OCI-LY7 (cell line): ENCODE data around the gene RPP30. TPM values are rescaled to one million over a fixed set of nuclear protein-coding genes. Genes with fewer than 3 reads are reported as not detected.

ENCODE experiments used
- BruUV-seq: library from RNA; stranded (reverse); fragments of 400-500 nt; replicated peaks from 2 replicates; lab custom pipeline; 2021; lab: Mats Ljungman, UMichigan
- CTCF ChIA-PET: fragments of 300-600 bp; sonication (Branson Sonifier 250); formaldehyde crosslinking; loops from one replicate; lab custom pipeline; 2022; ENCODE audit warnings: antibody characterized with exemption; ENCODE audit not compliant: unreplicated experiment; lab: Charles Lee
- POLR2A ChIA-PET: fragments of 300-600 bp; sonication (Branson Sonifier 250); formaldehyde crosslinking; loops from one replicate; lab custom pipeline; 2022; ENCODE audit warnings: antibody characterized with exemption; lab: Charles Lee
- DNase-seq: peaks from one replicate; pipeline ENCODE4 v3.0.0-alpha.2; 2015; ENCODE audit warnings: low spot score
- H2AFZ ChIP-seq: fragments of 200-600 bp; sonication (generic), shearing (Covaris generic); 2 replicates; pipeline ENCODE4 v1.6.1; 2014; ENCODE audit warnings: mild to moderate bottlenecking, antibody characterized with exemption, low read length, moderate library complexity
- H3K27ac ChIP-seq: fragments of 200-600 bp; sonication (generic); 2 replicates; pipeline ENCODE4 v1.5.1; 2014; ENCODE audit warnings: mixed run types, low read depth, mild to moderate bottlenecking, moderate library complexity, low read length, inconsistent platforms; ENCODE audit not compliant: poor library complexity, severe bottlenecking
- H3K36me3 ChIP-seq: fragments of 200-600 bp; sonication (generic); 2 replicates; pipeline ENCODE4 v1.6.1; 2014; ENCODE audit warnings: mild to moderate bottlenecking, antibody characterized with exemption, low read length, moderate library complexity, mixed read lengths; ENCODE audit not compliant: insufficient read depth
- H3K4me1 ChIP-seq: fragments of 200-600 bp; sonication (generic); 2 replicates; pipeline ENCODE4 v1.5.1; 2014; ENCODE audit warnings: mild to moderate bottlenecking, low read length; ENCODE audit not compliant: insufficient read depth, poor library complexity, severe bottlenecking
- H3K4me2 ChIP-seq: fragments of 200-600 bp; sonication (generic); 2 replicates; pipeline ENCODE4 v1.6.1; 2014; ENCODE audit warnings: mild to moderate bottlenecking, low read length
- H3K4me3 ChIP-seq: fragments of 200-600 bp; sonication (generic); 2 replicates; pipeline ENCODE4 v1.5.1; 2014; ENCODE audit warnings: mild to moderate bottlenecking, low read depth, low read length; ENCODE audit not compliant: poor library complexity, severe bottlenecking
- H3K79me2 ChIP-seq: fragments of 200-600 bp; sonication (generic); 2 replicates; pipeline ENCODE4 v1.6.1; 2016; ENCODE audit warnings: low read depth, mild to moderate bottlenecking, low read length, moderate library complexity, mixed read lengths; ENCODE audit not compliant: insufficient read depth
- H3K9me2 ChIP-seq: fragments of 200-600 bp; sonication (generic); 2 replicates; pipeline ENCODE4 v1.6.1; 2016; ENCODE audit warnings: mild to moderate bottlenecking, low read length, mixed read lengths; ENCODE audit not compliant: insufficient read depth
- H3K9me3 ChIP-seq: fragments of 200-600 bp; sonication (generic); 2 replicates; pipeline ENCODE4 v1.6.1; 2014; ENCODE audit warnings: mild to moderate bottlenecking, mixed run types, low read length, mixed read lengths
- H4K20me1 ChIP-seq: fragments of 200-600 bp; sonication (generic); 2 replicates; pipeline ENCODE4 v1.6.1; 2014; ENCODE audit warnings: mild to moderate bottlenecking, antibody characterized with exemption, low read length, moderate library complexity, mixed read lengths; ENCODE audit not compliant: insufficient read depth
- CTCF ChIP-seq: fragments of 200-600 bp; sonication (generic); conservative IDR thresholded peaks from 2 replicates; pipeline ENCODE4 v1.5.1; 2014; ENCODE audit warnings: mild to moderate bottlenecking, antibody characterized with exemption, low read length, moderate library complexity, mixed read lengths
- EZH2phosphoT487 ChIP-seq: fragments of 200-600 bp; sonication (generic); IDR thresholded peaks from 2 replicates; pipeline ENCODE4 v1.6.1; 2018; ENCODE audit warnings: low read depth, borderline replicate concordance, mild to moderate bottlenecking, mixed run types, antibody characterized with exemption, low read length, moderate library complexity, mixed read lengths
- intact Hi-C: fragments of 100-400 bp; cut with micrococcal nuclease; formaldehyde crosslinking; loops from one replicate; pipeline ENCODE4 v1.10.0; 2022; ENCODE audit not compliant: unreplicated experiment
- total RNA-seq, 2 experiments: library from RNA; depleted of rRNA in 1 of 2; stranded (reverse); fragments of >200 nt in 1 of 2; shearing (Covaris generic) in 1 of 2; gene quantifications; 2 replicates each; pipeline ENCODE4 v1.2.3, GENCODE V29; 2014 to 2022

RPP30 gene
- total RNA-seq, 2 experiments from 2014 or later = 34.3 to 50.4 TPM

DNA sequence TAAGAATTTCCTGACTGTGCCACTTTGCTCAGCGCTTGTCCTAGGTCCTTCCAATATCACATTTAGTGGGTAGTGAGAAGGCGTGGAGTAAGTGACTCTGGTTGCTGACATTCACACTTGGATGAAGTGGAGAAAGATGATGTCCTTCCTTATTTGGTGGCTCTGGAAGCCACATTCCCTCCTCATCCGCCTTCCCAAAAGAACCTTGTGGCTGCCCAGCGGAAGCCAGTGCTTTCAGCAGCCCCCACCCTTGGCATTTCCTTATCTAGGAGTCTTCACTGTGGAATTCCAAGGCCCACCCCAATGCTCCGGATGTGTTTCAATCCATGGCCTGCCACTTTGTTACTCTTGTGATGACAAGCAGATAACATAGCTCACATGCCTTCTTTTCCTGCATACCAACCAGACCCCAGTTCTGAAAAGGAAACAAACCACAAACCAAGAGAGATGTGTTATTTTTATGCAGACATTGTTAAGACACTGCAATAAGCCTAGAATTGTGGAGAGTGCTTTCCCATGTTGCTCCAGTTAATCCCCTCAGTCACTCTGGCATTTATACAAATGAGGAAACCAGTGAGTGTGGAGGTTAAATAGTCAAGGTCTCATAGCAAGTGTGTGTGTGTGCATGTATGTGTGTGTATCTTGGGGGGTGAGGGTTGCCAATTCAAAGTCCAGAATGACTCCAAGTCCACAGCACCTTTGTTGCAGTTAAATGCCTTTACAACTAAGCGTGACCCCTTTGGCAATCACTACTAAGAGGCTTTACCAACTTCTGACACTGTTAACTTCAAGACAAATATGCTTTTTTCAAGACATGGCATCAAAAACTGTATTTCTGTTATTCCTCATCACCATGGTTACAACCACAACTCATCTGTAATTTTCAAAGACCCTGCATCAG, 59.4 kb downstream of the RPP30 start:
- no peak for DNase-seq
- no TSS peak for BruUV-seq
- no peak overlapping the region for H3K4me2 ChIP-seq
- no peaks in the 10 kb centered on the region for H4K20me1 ChIP-seq
- no peak overlapping the region for H3K4me3 ChIP-seq
- no peak overlapping the region for H3K27ac ChIP-seq
- no peaks in the 10 kb centered on the region for H3K9me3 ChIP-seq
- no peaks in the 10 kb centered on the region for H3K36me3 ChIP-seq
- ChIA-PET POLR2A (interaction anchor here (1.0 kb wide), 1 partner anchor 8 kb away, joined by 4 read pairs; no protein-coding TSS in a partner anchor), CTCF (no interaction called here)
- intact Hi-C loops = no loop called here
- no peaks in the 10 kb centered on the region for H3K4me1 ChIP-seq
- H3K9me2 ChIP-seq = no peaks in the 10 kb centered on the region
- TF ChIP-seq CTCF (no peak), EZH2phosphoT487 (no peak)
- H2AFZ ChIP-seq = no peak overlapping the region
- no peaks in the 10 kb centered on the region for H3K79me2 ChIP-seq

GRCh38 chr10:90935581-90936275, 64.0 kb downstream of the RPP30 start:
- H3K4me1 ChIP-seq = no peaks in the 10 kb centered on the region
- DNase-seq = no peak
- H4K20me1 ChIP-seq = no peaks in the 10 kb centered on the region
- no peak overlapping the region for H2AFZ ChIP-seq
- POLR2A ChIA-PET = interaction anchor here (0.8 kb wide), 1 partner anchor 321 kb away, joined by 3 read pairs; no protein-coding TSS in a partner anchor
- H3K36me3 ChIP-seq = no peaks in the 10 kb centered on the region
- TF ChIP-seq EZH2phosphoT487 (no peak), CTCF (no peak)
- H3K4me3 ChIP-seq = no peak overlapping the region
- H3K9me2 ChIP-seq = no peaks in the 10 kb centered on the region
- H3K27ac ChIP-seq = no peak overlapping the region
- intact Hi-C loops = no loop called here
- CTCF ChIA-PET = no interaction called here
- H3K79me2 ChIP-seq = no peaks in the 10 kb centered on the region
- no peak overlapping the region for H3K4me2 ChIP-seq
- no TSS peak for BruUV-seq
- no peaks in the 10 kb centered on the region for H3K9me3 ChIP-seq
